Brain microvascular endothelial cell (primary cell): ENCODE data around the gene SPATA22.
"Not testable (repeated sequence)": the region's sequence is repeated elsewhere in the genome, so short reads cannot be mapped to it uniquely, and the experiment has no call there.

Experiments used
- DNase-seq: peaks from one replicate; pipeline ENCODE4 v3.0.0-alpha.2; 2020
- H3K27ac ChIP-seq: fragments of 250-450 bp; sonication (Bioruptor Pico); 2 replicates; pipeline ENCODE4 v1.5.1; 2020; ENCODE audit warnings: mild to moderate bottlenecking, moderate library complexity
- H3K27me3 ChIP-seq: fragments of 250-450 bp; sonication (Bioruptor Pico); replicated peaks from 2 replicates; pipeline ENCODE4 v1.5.1; 2020; ENCODE audit warnings: mild to moderate bottlenecking
- H3K36me3 ChIP-seq: fragments of 250-450 bp; sonication (Bioruptor Pico); replicated peaks from 2 replicates; pipeline ENCODE4 v1.5.1; 2020; ENCODE audit warnings: mild to moderate bottlenecking
- H3K4me3 ChIP-seq: 2 replicates; pipeline ENCODE4 v1.5.1; 2011; ENCODE audit warnings: low read depth, mild to moderate bottlenecking, control low read depth, low read length, moderate library complexity
- CTCF ChIP-seq: IDR thresholded peaks from 2 replicates; pipeline ENCODE4 v1.5.1; 2011; ENCODE audit warnings: low read depth, mild to moderate bottlenecking, moderate library complexity, low read length, control low read depth, inconsistent platforms; ENCODE audit errors: missing control alignments
- in situ Hi-C: cut with HindIII; loops from 2 replicates; pipeline ENCODE4 v1.10.0; 2017; ENCODE audit warnings: low sequenced_read_pairs, low pct_ligation_motif_present

SPATA22 gene

GRCh38 chr17:3401786-3402185 lies 69.8 kb downstream of the SPATA22 start:
- Histone ChIP-seq H3K27me3 (no peaks in the 10 kb centered on the region), H3K36me3 (no peaks in the 10 kb centered on the region), H3K27ac (no peak overlapping the region), H3K4me3 (no peak overlapping the region)
- TF ChIP-seq CTCF = no peak
- DNase-seq = no peak
- in situ Hi-C loops = no loop called here

GRCh38 chr17:3400055-3400454 lies 71.6 kb downstream of the SPATA22 start:
- in situ Hi-C loops = no loop called here
- TF ChIP-seq CTCF = no peak
- Histone ChIP-seq H3K27me3 (no peaks in the 10 kb centered on the region), H3K36me3 (no peaks in the 10 kb centered on the region), H3K27ac (no peak overlapping the region), H3K4me3 (no peak overlapping the region)
- DNase-seq = no peak

- no peak within 1 kb of the TSS for H3K27ac ChIP-seq
- DNase-seq = no peak
- H3K36me3 ChIP-seq = no peaks in the 10 kb centered on the region
- TF ChIP-seq CTCF = no peak
- H3K4me3 ChIP-seq = no peak within 1 kb of the TSS
- in situ Hi-C loops = no loop called here
- no peaks in the 10 kb centered on the region for H3K27me3 ChIP-seq
Observed at GRCh38 chr17:3398310-3398709, 73.3 kb downstream of the SPATA22 start, which contains the start of gene OR1E1. OR1E1 (minus strand) TSS chr17:3398410; CDS start chr17:3398410, 0 bp downstream.

- H3K27me3 ChIP-seq, H3K4me3 ChIP-seq, DNase-seq, in situ Hi-C loops, H3K27ac ChIP-seq, H3K36me3 ChIP-seq: not testable (repeated sequence)
Observed at GRCh38 chr17:3397801-3398200, 73.8 kb downstream of the SPATA22 start.
